HEK293 (cell line): ENCODE data around the gene TPRN.

Source experiments
- ATF2 ChIP-seq: fragments of 450-650 bp; formaldehyde crosslinking; IDR thresholded peaks from 2 replicates; pipeline ENCODE4 v1.5.1; 2016; ENCODE audit warnings: missing biosample characterization, missing genetic modification characterization, low read depth
- BCL11A ChIP-seq: fragments of 450-650 bp; formaldehyde crosslinking; IDR thresholded peaks from 2 replicates; pipeline ENCODE4 v1.5.1; 2016; ENCODE audit warnings: low read depth, missing biosample characterization, missing genetic modification characterization
- GLI4 ChIP-seq: fragments of 450-650 bp; formaldehyde crosslinking; IDR thresholded peaks from 2 replicates; pipeline ENCODE4 v1.5.1; 2016; ENCODE audit warnings: missing biosample characterization, missing genetic modification characterization
- HIC1 ChIP-seq: fragments of 450-650 bp; formaldehyde crosslinking; IDR thresholded peaks from 2 replicates; pipeline ENCODE4 v1.5.1; 2016; ENCODE audit warnings: missing biosample characterization, missing genetic modification characterization
- IKZF3 ChIP-seq: fragments of 450-650 bp; IDR thresholded peaks from 2 replicates; pipeline ENCODE4 v1.5.0; 2018; ENCODE audit warnings: missing biosample characterization, mild to moderate bottlenecking, missing genetic modification characterization, moderate library complexity
- KLF9 ChIP-seq: fragments of 450-650 bp; formaldehyde crosslinking; IDR thresholded peaks from 2 replicates; pipeline ENCODE4 v1.5.1; 2016; ENCODE audit warnings: missing biosample characterization, missing genetic modification characterization, low read depth
- ZBTB48 ChIP-seq: fragments of 450-650 bp; formaldehyde crosslinking; IDR thresholded peaks from 2 replicates; pipeline ENCODE4 v1.5.1; 2016; ENCODE audit warnings: missing biosample characterization, missing genetic modification characterization
- ZBTB49 ChIP-seq: fragments of 450-650 bp; formaldehyde crosslinking; IDR thresholded peaks from 2 replicates; pipeline ENCODE4 v1.5.1; 2016; ENCODE audit warnings: missing biosample characterization, missing genetic modification characterization, low read depth
- ZFP69B ChIP-seq: fragments of 450-650 bp; formaldehyde crosslinking; IDR thresholded peaks from 2 replicates; pipeline ENCODE4 v1.5.1; 2016; ENCODE audit warnings: missing biosample characterization, missing genetic modification characterization
- ZIC2 ChIP-seq: fragments of 450-650 bp; formaldehyde crosslinking; IDR thresholded peaks from 2 replicates; pipeline ENCODE4 v1.5.1; 2016; ENCODE audit warnings: missing biosample characterization, missing genetic modification characterization
- ZNF175 ChIP-seq: fragments of 450-650 bp; formaldehyde crosslinking; IDR thresholded peaks from 2 replicates; pipeline ENCODE4 v1.5.1; 2016; ENCODE audit warnings: missing biosample characterization, missing genetic modification characterization
- ZNF184 ChIP-seq: fragments of 450-650 bp; IDR thresholded peaks from 2 replicates; pipeline ENCODE4 v1.5.1; 2018; ENCODE audit warnings: missing biosample characterization, mild to moderate bottlenecking, missing genetic modification characterization
- ZNF221 ChIP-seq: fragments of 450-650 bp; formaldehyde crosslinking; IDR thresholded peaks from 2 replicates; pipeline ENCODE4 v1.5.1; 2017; ENCODE audit warnings: missing biosample characterization, missing genetic modification characterization, borderline replicate concordance
- ZNF23 ChIP-seq: fragments of 450-650 bp; formaldehyde crosslinking; IDR thresholded peaks from 2 replicates; pipeline ENCODE4 v1.5.1; 2016; ENCODE audit warnings: missing biosample characterization, missing genetic modification characterization, borderline replicate concordance
- ZNF239 ChIP-seq: fragments of 450-650 bp; formaldehyde crosslinking; IDR thresholded peaks from 2 replicates; pipeline ENCODE4 v1.5.1; 2016; ENCODE audit warnings: missing biosample characterization, missing genetic modification characterization
- ZNF24 ChIP-seq: fragments of 450-650 bp; formaldehyde crosslinking; IDR thresholded peaks from 2 replicates; pipeline ENCODE4 v1.5.1; 2016; ENCODE audit warnings: missing biosample characterization, missing genetic modification characterization
- ZNF292 ChIP-seq: fragments of 450-650 bp; formaldehyde crosslinking; IDR thresholded peaks from 2 replicates; pipeline ENCODE4 v1.5.1; 2016; ENCODE audit warnings: low read depth, missing biosample characterization, missing genetic modification characterization, borderline replicate concordance
- ZNF302 ChIP-seq: fragments of 450-650 bp; formaldehyde crosslinking; IDR thresholded peaks from 2 replicates; pipeline ENCODE4 v1.5.1; 2016; ENCODE audit warnings: missing biosample characterization, missing genetic modification characterization, low read depth
- ZNF398 ChIP-seq: fragments of 450-650 bp; formaldehyde crosslinking; IDR thresholded peaks from 2 replicates; pipeline ENCODE4 v1.5.1; 2017; ENCODE audit warnings: missing biosample characterization, missing genetic modification characterization
- ZNF558 ChIP-seq: fragments of 450-650 bp; formaldehyde crosslinking; IDR thresholded peaks from 2 replicates; pipeline ENCODE4 v1.5.1; 2016; ENCODE audit warnings: missing biosample characterization, missing genetic modification characterization
- ZNF629 ChIP-seq: fragments of 450-650 bp; formaldehyde crosslinking; IDR thresholded peaks from 2 replicates; pipeline ENCODE4 v1.5.1; 2017; ENCODE audit warnings: missing biosample characterization, missing genetic modification characterization
- ZNF645 ChIP-seq: fragments of 450-650 bp; formaldehyde crosslinking; IDR thresholded peaks from 2 replicates; pipeline ENCODE4; 2016; ENCODE audit warnings: missing biosample characterization, missing genetic modification characterization
- ZNF654 ChIP-seq: fragments of 450-650 bp; formaldehyde crosslinking; IDR thresholded peaks from 2 replicates; pipeline ENCODE4 v1.5.1; 2016; ENCODE audit warnings: low read depth, missing biosample characterization, missing genetic modification characterization
- ZNF76 ChIP-seq: fragments of 450-650 bp; formaldehyde crosslinking; IDR thresholded peaks from 2 replicates; pipeline ENCODE4; 2016; ENCODE audit warnings: low read depth, missing biosample characterization, missing genetic modification characterization, borderline replicate concordance
- ZNF837 ChIP-seq: fragments of 450-650 bp; formaldehyde crosslinking; IDR thresholded peaks from 2 replicates; pipeline ENCODE4 v1.5.1; 2016; ENCODE audit warnings: missing biosample characterization, missing genetic modification characterization
- ZSCAN18 ChIP-seq: fragments of 450-650 bp; formaldehyde crosslinking; IDR thresholded peaks from 2 replicates; pipeline ENCODE4 v1.5.1; 2016; ENCODE audit warnings: missing biosample characterization, missing genetic modification characterization
- ZXDB ChIP-seq: fragments of 450-650 bp; formaldehyde crosslinking; IDR thresholded peaks from 2 replicates; pipeline ENCODE4 v1.5.1; 2016; ENCODE audit warnings: missing biosample characterization, missing genetic modification characterization

Gene TPRN

GRCh38 chr9:137195525-137196220, 4.9 kb downstream of the TPRN start (continued):
- TF ChIP-seq ATF2 (tag by site-specific recombination) = no peak
- no peak for TF ChIP-seq ZXDB (tag by site-specific recombination)
- peak; percentile 28; the same call in 1 of the 2 replicates for TF ChIP-seq HIC1 (tag by site-specific recombination)
- TF ChIP-seq ZNF292 (tag by site-specific recombination) = no peak
- TF ChIP-seq ZNF398 (tag by site-specific recombination) = no peak
- TF ChIP-seq ZNF239 = no peak
- no peak for TF ChIP-seq ZFP69B (tag by site-specific recombination)
- TF ChIP-seq ZBTB48 = peak; percentile 51; the same call in 1 of the 2 replicates
- TF ChIP-seq ZBTB49 (tag by site-specific recombination) = no peak
- no peak for TF ChIP-seq GLI4 (tag by site-specific recombination)
- TF ChIP-seq ZNF837 (tag by site-specific recombination) = no peak
- peak; percentile 77 for TF ChIP-seq ZIC2 (tag by site-specific recombination)
- no peak for TF ChIP-seq IKZF3 (tag by site-specific recombination)
- 0 out of 2 replicates have a peak, but pooled peaks have one; percentile 25 for TF ChIP-seq BCL11A (tag by site-specific recombination)
- TF ChIP-seq ZNF175 (tag by site-specific recombination) = no peak
- no peak for TF ChIP-seq ZNF302
- TF ChIP-seq ZNF629 (tag by site-specific recombination) = no peak
- TF ChIP-seq ZSCAN18 = no peak
- TF ChIP-seq ZNF654 (tag by site-specific recombination) = no peak
- TF ChIP-seq ZNF23 (tag by site-specific recombination) = no peak
- TF ChIP-seq ZNF76 (tag by site-specific recombination) = no peak
- no peak for TF ChIP-seq ZNF221 (tag by site-specific recombination)
- no peak for TF ChIP-seq ZNF558 (tag by site-specific recombination)
- no peak for TF ChIP-seq ZNF184 (tag by site-specific recombination)
- no peak for TF ChIP-seq KLF9 (tag by site-specific recombination)
- TF ChIP-seq ZNF645 (tag by site-specific recombination) = no peak
- no peak for TF ChIP-seq ZNF24 (tag by site-specific recombination)
